ENCODE data around the gene LCORL.

Gene LCORL

DNA sequence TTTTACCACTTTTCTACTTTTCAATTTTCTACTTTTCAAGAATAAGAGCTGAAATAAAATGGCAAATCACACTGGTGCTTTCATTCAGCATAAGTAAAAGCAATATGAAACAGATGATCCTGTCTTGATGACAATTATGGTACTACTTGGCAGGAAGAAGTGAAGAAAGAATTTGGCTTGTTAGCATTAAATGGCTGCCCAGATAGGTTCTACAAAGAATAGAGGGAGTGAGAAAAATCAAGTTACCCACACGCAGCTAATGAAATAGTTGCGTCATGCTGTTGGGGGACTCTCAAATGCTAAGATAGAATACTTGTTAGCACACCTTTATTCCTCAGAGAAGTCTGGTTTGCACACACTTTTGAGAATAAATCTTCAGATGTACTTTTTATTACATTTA, 12.5 kb upstream of the LCORL start:
- TF ChIP-seq, protein P1, sequence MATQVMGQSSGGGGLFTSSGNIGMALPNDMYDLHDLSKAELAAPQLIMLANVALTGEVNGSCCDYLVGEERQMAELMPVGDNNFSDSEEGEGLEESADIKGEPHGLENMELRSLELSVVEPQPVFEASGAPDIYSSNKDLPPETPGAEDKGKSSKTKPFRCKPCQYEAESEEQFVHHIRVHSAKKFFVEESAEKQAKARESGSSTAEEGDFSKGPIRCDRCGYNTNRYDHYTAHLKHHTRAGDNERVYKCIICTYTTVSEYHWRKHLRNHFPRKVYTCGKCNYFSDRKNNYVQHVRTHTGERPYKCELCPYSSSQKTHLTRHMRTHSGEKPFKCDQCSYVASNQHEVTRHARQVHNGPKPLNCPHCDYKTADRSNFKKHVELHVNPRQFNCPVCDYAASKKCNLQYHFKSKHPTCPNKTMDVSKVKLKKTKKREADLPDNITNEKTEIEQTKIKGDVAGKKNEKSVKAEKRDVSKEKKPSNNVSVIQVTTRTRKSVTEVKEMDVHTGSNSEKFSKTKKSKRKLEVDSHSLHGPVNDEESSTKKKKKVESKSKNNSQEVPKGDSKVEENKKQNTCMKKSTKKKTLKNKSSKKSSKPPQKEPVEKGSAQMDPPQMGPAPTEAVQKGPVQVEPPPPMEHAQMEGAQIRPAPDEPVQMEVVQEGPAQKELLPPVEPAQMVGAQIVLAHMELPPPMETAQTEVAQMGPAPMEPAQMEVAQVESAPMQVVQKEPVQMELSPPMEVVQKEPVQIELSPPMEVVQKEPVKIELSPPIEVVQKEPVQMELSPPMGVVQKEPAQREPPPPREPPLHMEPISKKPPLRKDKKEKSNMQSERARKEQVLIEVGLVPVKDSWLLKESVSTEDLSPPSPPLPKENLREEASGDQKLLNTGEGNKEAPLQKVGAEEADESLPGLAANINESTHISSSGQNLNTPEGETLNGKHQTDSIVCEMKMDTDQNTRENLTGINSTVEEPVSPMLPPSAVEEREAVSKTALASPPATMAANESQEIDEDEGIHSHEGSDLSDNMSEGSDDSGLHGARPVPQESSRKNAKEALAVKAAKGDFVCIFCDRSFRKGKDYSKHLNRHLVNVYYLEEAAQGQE (IDR thresholded peaks at IDR 0.05; ENCODE audit: insufficient replicate concordance, low read depth), result no peak
- TF ChIP-seq GABPA (IDR thresholded peaks at IDR 0.05; ENCODE audit: low read depth) (no peak), SPI1 (IDR thresholded peaks at IDR 0.05; ENCODE audit: borderline replicate concordance, low read depth) (no peak), POLR2AphosphoS5 (IDR thresholded peaks at IDR 0.05; ENCODE audit: low read depth) (no peak)
- TF ChIP-seq, protein P2, sequence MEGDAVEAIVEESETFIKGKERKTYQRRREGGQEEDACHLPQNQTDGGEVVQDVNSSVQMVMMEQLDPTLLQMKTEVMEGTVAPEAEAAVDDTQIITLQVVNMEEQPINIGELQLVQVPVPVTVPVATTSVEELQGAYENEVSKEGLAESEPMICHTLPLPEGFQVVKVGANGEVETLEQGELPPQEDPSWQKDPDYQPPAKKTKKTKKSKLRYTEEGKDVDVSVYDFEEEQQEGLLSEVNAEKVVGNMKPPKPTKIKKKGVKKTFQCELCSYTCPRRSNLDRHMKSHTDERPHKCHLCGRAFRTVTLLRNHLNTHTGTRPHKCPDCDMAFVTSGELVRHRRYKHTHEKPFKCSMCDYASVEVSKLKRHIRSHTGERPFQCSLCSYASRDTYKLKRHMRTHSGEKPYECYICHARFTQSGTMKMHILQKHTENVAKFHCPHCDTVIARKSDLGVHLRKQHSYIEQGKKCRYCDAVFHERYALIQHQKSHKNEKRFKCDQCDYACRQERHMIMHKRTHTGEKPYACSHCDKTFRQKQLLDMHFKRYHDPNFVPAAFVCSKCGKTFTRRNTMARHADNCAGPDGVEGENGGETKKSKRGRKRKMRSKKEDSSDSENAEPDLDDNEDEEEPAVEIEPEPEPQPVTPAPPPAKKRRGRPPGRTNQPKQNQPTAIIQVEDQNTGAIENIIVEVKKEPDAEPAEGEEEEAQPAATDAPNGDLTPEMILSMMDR (IDR thresholded peaks at IDR 0.05; ENCODE audit: insufficient read depth, low read length), result no peak
- H3K4me3 ChIP-seq (replicated peaks; ENCODE audit: insufficient read depth, low read length), result no peak overlapping the region

DNA sequence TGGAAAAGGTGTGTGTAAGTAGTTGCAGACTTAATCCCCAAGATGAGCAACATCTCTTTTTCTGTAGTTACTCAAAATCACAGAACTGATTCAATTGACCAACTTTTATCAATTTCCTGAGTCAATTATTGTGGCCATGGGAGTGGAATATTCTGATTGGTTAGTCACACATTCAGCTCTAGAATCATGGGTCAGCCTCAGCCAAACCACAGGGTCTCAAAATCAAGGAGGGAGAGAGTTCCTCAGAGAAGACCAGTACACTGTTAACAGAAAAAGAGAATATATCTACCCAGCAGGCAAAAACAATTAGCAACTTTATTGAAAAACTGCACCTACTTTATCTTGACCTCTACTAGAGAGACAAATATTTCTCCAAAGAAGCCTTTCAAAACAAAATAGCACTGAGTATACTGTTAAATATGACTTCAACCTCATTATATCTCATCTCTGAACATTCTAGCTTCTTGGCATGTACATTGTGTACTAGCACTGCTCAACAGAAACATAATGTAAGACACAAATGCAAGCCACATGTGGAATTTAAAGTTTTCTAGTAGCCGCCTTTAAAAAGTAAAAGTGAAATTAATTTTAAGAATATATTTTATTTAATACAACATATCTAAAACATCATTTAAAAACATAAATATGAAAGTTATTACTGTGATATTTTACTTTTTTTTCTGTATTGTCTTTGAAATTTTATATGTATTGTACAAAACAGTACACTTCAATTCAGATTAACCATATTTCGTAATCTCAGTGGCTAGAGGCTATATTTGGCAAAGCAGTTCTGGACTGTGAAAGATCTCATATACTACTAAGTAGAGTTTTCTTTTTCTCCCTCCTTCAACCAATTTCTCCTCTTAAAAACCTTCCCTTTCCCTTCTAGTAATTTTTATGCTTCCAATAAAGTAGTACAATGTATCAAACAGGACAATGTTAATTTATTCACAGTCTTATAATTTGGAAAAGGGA, 11.8 kb upstream of the LCORL start:
- Histone ChIP-seq H3K4me3 (replicated peaks; ENCODE audit: insufficient read depth, low read length) (no peak overlapping the region), H3K27ac (replicated peaks) (no peak overlapping the region), H3K27me3 (ENCODE audit: insufficient read depth, poor library complexity, severe bottlenecking) (no peaks in the 10 kb centered on the region)
- DNase-seq (ENCODE audit: low read depth in 1 of 2, low spot score in 1 of 2), result no peak
- TF ChIP-seq GABPA (IDR thresholded peaks at IDR 0.05; ENCODE audit: low read depth), result no peak

More for the DNA sequence above, 12.5 kb upstream of the LCORL start:
- Histone ChIP-seq H3K27ac (replicated peaks) (no peak overlapping the region), H3K27me3 (ENCODE audit: insufficient read depth, poor library complexity, severe bottlenecking) (no peaks in the 10 kb centered on the region)
- DNase-seq (ENCODE audit: low read depth in 1 of 2, low spot score in 1 of 2), result no peak

DNA sequence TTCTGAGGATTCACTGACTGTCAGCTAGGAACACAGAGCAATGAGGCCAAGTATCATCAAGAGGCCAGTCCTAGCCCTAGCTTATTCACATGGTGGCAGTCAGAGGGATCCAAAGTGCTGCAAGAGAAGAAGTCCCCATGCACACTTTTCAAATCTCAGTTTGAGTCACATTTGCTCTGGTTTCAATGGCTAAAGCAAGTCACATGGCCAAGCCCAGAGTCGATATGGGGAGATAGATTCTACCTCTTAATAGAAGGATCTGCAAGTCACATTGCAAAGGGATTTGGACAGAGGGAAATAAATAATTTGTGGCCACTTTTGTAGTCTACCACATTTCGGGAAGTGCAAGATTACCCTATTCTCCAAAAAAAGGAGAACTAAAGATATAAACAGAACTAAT, 3.7 kb upstream of the LCORL start:
- Histone ChIP-seq H3K27me3 (ENCODE audit: insufficient read depth, poor library complexity, severe bottlenecking) (no peaks in the 10 kb centered on the region), H3K27ac (replicated peaks) (no peak overlapping the region)

More for the DNA sequence above, 3.7 kb upstream of the LCORL start:
- H3K4me3 ChIP-seq (replicated peaks; ENCODE audit: insufficient read depth, low read length), result no peak overlapping the region
- DNase-seq (ENCODE audit: low read depth in 1 of 2, low spot score in 1 of 2), result no peak
- TF ChIP-seq, protein P2 (IDR thresholded peaks at IDR 0.05; ENCODE audit: insufficient read depth, low read length), result no peak
- TF ChIP-seq, protein P1 (IDR thresholded peaks at IDR 0.05; ENCODE audit: insufficient replicate concordance, low read depth), result no peak
- no peak for TF ChIP-seq POLR2AphosphoS5 (IDR thresholded peaks at IDR 0.05; ENCODE audit: low read depth)
- peak; percentile 74 for TF ChIP-seq SPI1 (IDR thresholded peaks at IDR 0.05; ENCODE audit: borderline replicate concordance, low read depth)
- no peak for TF ChIP-seq GABPA (IDR thresholded peaks at IDR 0.05; ENCODE audit: low read depth)
